Suprapubic skin (tissue), 4 donors: ENCODE measurements around the gene PANK4. TPM values are rescaled to one million over a fixed set of nuclear protein-coding genes. Genes with fewer than 3 reads are reported as not detected.

Experiments used
- DNase-seq, 2 donors: peaks; one replicate each; pipeline ENCODE4 v3.0.0-alpha.2; 2019; ENCODE audit warnings: low spot score in 2 of 2
- H3K27ac ChIP-seq: fragments of 200-600 bp; sonication (generic); one replicate; pipeline ENCODE4 v1.5.1; 2019
- H3K27me3 ChIP-seq: fragments of 200-600 bp; sonication (generic); one replicate; pipeline ENCODE4 v1.5.1; 2019
- H3K36me3 ChIP-seq: fragments of 200-600 bp; sonication (generic); one replicate; pipeline ENCODE4 v1.5.1; 2019
- H3K4me1 ChIP-seq: fragments of 200-600 bp; sonication (generic); one replicate; pipeline ENCODE4 v1.5.1; 2019
- H3K4me3 ChIP-seq: fragments of 200-600 bp; sonication (generic); one replicate; pipeline ENCODE4 v1.5.1; 2019; ENCODE audit warnings: mild to moderate bottlenecking
- H3K9me3 ChIP-seq: fragments of 200-600 bp; sonication (generic); one replicate; pipeline ENCODE4 v1.5.1; 2019
- CTCF ChIP-seq, 2 donors: fragments of 200-600 bp in 1 of 2; fragments of 450-650 bp in 1 of 2; sonication (generic) in 1 of 2; IDR thresholded peaks; one replicate each; pipeline ENCODE4 v1.5.1; 2016 to 2019; ENCODE audit warnings: antibody characterized with exemption in 2 of 2, mild to moderate bottlenecking in 1 of 2, moderate library complexity in 1 of 2
- EP300 ChIP-seq: sonication (generic); formaldehyde crosslinking; IDR thresholded peaks from one replicate; pipeline ENCODE4 v1.6.1; 2017; ENCODE audit warnings: antibody characterized with exemption
- POLR2A ChIP-seq, 2 donors: fragments of 450-650 bp; IDR thresholded peaks; one replicate each; pipeline ENCODE4 v1.6.1; 2017; ENCODE audit warnings: antibody characterized with exemption in 2 of 2, mild to moderate bottlenecking in 2 of 2, moderate library complexity in 2 of 2
- POLR2AphosphoS5 ChIP-seq, 3 donors: sonication (generic); formaldehyde crosslinking; IDR thresholded peaks; one replicate each; pipeline ENCODE4 v1.6.1; 2017; ENCODE audit warnings: antibody characterized with exemption in 3 of 3
- WGBS: methylation state at CpG from one replicate; pipeline ENCODE4 v1.1.5; 2018; 5-methylcytosine and 5-hydroxymethylcytosine counted together
- total RNA-seq, 4 donors: library from RNA; depleted of rRNA; stranded (reverse); fragments of >200 nt; gene quantifications; one replicate each; pipeline ENCODE4 v1.1.0, GENCODE V29; 2016

PANK4 gene
- total RNA-seq, 4 donors from 2014 or later: 17.7 to 36.0 (median 29.7) TPM

- no peak for DNase-seq
- WGBS: 93% methylated on average over 23 of the region's 30 CpGs
- Histone ChIP-seq H3K4me3 (no peak overlapping the region), H3K27ac (no peak overlapping the region), H3K36me3 (peaks cover 72% of the 10 kb centered on the region), H3K9me3 (no peaks in the 10 kb centered on the region), H3K4me1 (peaks cover 18% of the 10 kb centered on the region), H3K27me3 (no peaks in the 10 kb centered on the region)
- TF ChIP-seq CTCF (IDR thresholded peaks at IDR 0.05) (no peak), EP300 (no peak), POLR2A (IDR thresholded peaks at IDR 0.05) (no peak), POLR2AphosphoS5 (IDR thresholded peaks at IDR 0.05) (no peak)
Observed at GRCh38 chr1:2519729-2520128, 6.7 kb downstream of the PANK4 start.

- H3K4me1 ChIP-seq: peaks cover 13% of the 10 kb centered on the region
- no peak for DNase-seq
- H3K4me3 ChIP-seq: no peak overlapping the region
- H3K27ac ChIP-seq: no peak overlapping the region
- no peaks in the 10 kb centered on the region for H3K27me3 ChIP-seq
- H3K9me3 ChIP-seq: no peaks in the 10 kb centered on the region
- peaks cover 77% of the 10 kb centered on the region for H3K36me3 ChIP-seq
- TF ChIP-seq EP300: no peak
- no peak for TF ChIP-seq POLR2AphosphoS5 (IDR thresholded peaks at IDR 0.05)
- TF ChIP-seq CTCF (IDR thresholded peaks at IDR 0.05): no peak
- no peak for TF ChIP-seq POLR2A (IDR thresholded peaks at IDR 0.05)
- 89% methylated on average over 25 of the region's 25 CpGs for WGBS
Observed at GRCh38 chr1:2519029-2519685, 7.2 kb downstream of the PANK4 start.

GRCh38 chr1:2518528-2518927 is 7.9 kb downstream of the PANK4 start:
- no peaks in the 10 kb centered on the region for H3K9me3 ChIP-seq
- no peak for TF ChIP-seq POLR2AphosphoS5 (IDR thresholded peaks at IDR 0.05)
- no peak for TF ChIP-seq CTCF (IDR thresholded peaks at IDR 0.05)
- TF ChIP-seq EP300: no peak
- TF ChIP-seq POLR2A (IDR thresholded peaks at IDR 0.05): no peak
- H3K4me1 ChIP-seq: peaks cover 6% of the 10 kb centered on the region
- no peak overlapping the region for H3K4me3 ChIP-seq
- WGBS: 94% methylated on average over 15 of the region's 26 CpGs
- H3K27me3 ChIP-seq: no peaks in the 10 kb centered on the region
- peaks cover 84% of the 10 kb centered on the region for H3K36me3 ChIP-seq
- DNase-seq: no peak
- H3K27ac ChIP-seq: no peak overlapping the region

GRCh38 chr1:2517966-2518365 is 8.4 kb downstream of the PANK4 start:
- Histone ChIP-seq H3K27me3 (no peaks in the 10 kb centered on the region), H3K4me3 (no peak overlapping the region), H3K9me3 (no peaks in the 10 kb centered on the region), H3K27ac (no peak overlapping the region), H3K4me1 (peaks cover under 1% of the 10 kb centered on the region), H3K36me3 (peaks cover 89% of the 10 kb centered on the region)
- 95% methylated on average over 17 of the region's 17 CpGs for WGBS
- TF ChIP-seq CTCF (IDR thresholded peaks at IDR 0.05) (no peak), POLR2A (IDR thresholded peaks at IDR 0.05) (no peak), EP300 (no peak), POLR2AphosphoS5 (IDR thresholded peaks at IDR 0.05) (no peak)
- DNase-seq: no peak

- Histone ChIP-seq H3K4me3 (no peak overlapping the region), H3K9me3 (no peaks in the 10 kb centered on the region), H3K4me1 (no peaks in the 10 kb centered on the region), H3K36me3 (peaks cover 99% of the 10 kb centered on the region), H3K27me3 (no peaks in the 10 kb centered on the region), H3K27ac (no peak overlapping the region)
- WGBS: 100% methylated on average over 2 of the region's 14 CpGs
- TF ChIP-seq POLR2A (IDR thresholded peaks at IDR 0.05) (no peak), EP300 (no peak), POLR2AphosphoS5 (IDR thresholded peaks at IDR 0.05) (no peak), CTCF (IDR thresholded peaks at IDR 0.05) (no peak)
- no peak for DNase-seq
Observed at GRCh38 chr1:2516946-2517345, 9.4 kb downstream of the PANK4 start.
